OCI-M1 (cell line): ENCODE data around the gene CLK2.
A peak's percentile ranks its signal among the peaks of the same experiment; 100 is the strongest.
"Not testable (repeated sequence)": the region's sequence is repeated elsewhere in the genome, so short reads cannot be mapped to it uniquely, and the experiment has no call there.

Source experiments
- DNase-seq: peaks from one replicate; lab custom pipeline; 2025; lab: John Stamatoyannopoulos, UW

Gene CLK2

GRCh38 chr1:155296661-155297060, 23.4 kb upstream of the CLK2 start:
- DNase-seq: no peak

- no peak for DNase-seq
Measured at GRCh38 chr1:155295942-155296267, 22.6 kb upstream of the CLK2 start.

GRCh38 chr1:155295183-155295941, 22.1 kb upstream of the CLK2 start:
- no peak for DNase-seq

- DNase-seq: no peak
Measured at GRCh38 chr1:155294520-155295182, 21.3 kb upstream of the CLK2 start.

GRCh38 chr1:155293086-155293749, 19.9 kb upstream of the CLK2 start:
- DNase-seq: no peak

- not testable (repeated sequence) for DNase-seq
Measured at GRCh38 chr1:155291006-155291405, 17.7 kb upstream of the CLK2 start.

GRCh38 chr1:155287987-155288543, 14.8 kb upstream of the CLK2 start:
- no peak for DNase-seq

GRCh38 chr1:155286544-155286943, 13.2 kb upstream of the CLK2 start:
- no peak for DNase-seq

- DNase-seq: no peak
Measured at GRCh38 chr1:155285631-155286044, 12.3 kb upstream of the CLK2 start.

- no peak for DNase-seq
Measured at GRCh38 chr1:155285063-155285462, 11.8 kb upstream of the CLK2 start.

- no peak for DNase-seq
Measured at GRCh38 chr1:155284476-155284875, 11.2 kb upstream of the CLK2 start.

- DNase-seq: no peak
Measured at GRCh38 chr1:155282488-155283091, 9.3 kb upstream of the CLK2 start.

GRCh38 chr1:155279268-155279667, 6.0 kb upstream of the CLK2 start:
- DNase-seq: no peak

- no peak for DNase-seq
Measured at GRCh38 chr1:155278689-155279160, 5.4 kb upstream of the CLK2 start.

- DNase-seq: peak; percentile 76
Measured at GRCh38 chr1:155277902-155278688, 4.8 kb upstream of the CLK2 start.

- DNase-seq: peak; percentile 99
Measured at GRCh38 chr1:155277070-155277901, 4.0 kb upstream of the CLK2 start, which contains the start of gene HCN3. Gene HCN3 (plus strand): TSS chr1:155277463. CDS start chr1:155277591, 128 bp downstream.

- DNase-seq: peak; percentile 71
Measured at GRCh38 chr1:155272466-155273342, 600 bp downstream of the CLK2 start.

- no peak for DNase-seq
Measured at GRCh38 chr1:155269381-155269780, 3.9 kb downstream of the CLK2 start.

- DNase-seq: no peak
Measured at GRCh38 chr1:155268630-155269029, 4.7 kb downstream of the CLK2 start.
